Sigmoid colon (tissue), 7 donors: ENCODE results near the gene HCFC2. TPM values are rescaled to one million over a fixed set of nuclear protein-coding genes. Genes with fewer than 3 reads are reported as not detected.

Experiments used
- DNase-seq: peaks from one replicate; pipeline ENCODE4 v3.0.0-alpha.2; 2019
- H3K27ac ChIP-seq, 4 donors: fragments of 200-600 bp; sonication (generic); one replicate each; pipeline ENCODE4 v1.5.1; 2016 to 2019; ENCODE audit warnings: mild to moderate bottlenecking in 1 of 4
- H3K27me3 ChIP-seq, 3 donors: fragments of 200-600 bp; sonication (generic); one replicate each; pipeline ENCODE4 v1.5.1; 2019; ENCODE audit warnings: mild to moderate bottlenecking in 1 of 3
- H3K36me3 ChIP-seq, 4 donors: fragments of 200-600 bp; sonication (generic); one replicate each; pipeline ENCODE4 v1.5.1; 2016 to 2019
- H3K4me1 ChIP-seq, 4 donors: fragments of 200-600 bp; sonication (generic); one replicate each; pipeline ENCODE4 v1.5.1; 2017 to 2019
- H3K4me3 ChIP-seq, 4 donors: fragments of 200-600 bp; sonication (generic); one replicate each; pipeline ENCODE4 v1.5.1; 2017 to 2019; ENCODE audit warnings: mild to moderate bottlenecking in 2 of 4, moderate library complexity in 1 of 4
- H3K9me3 ChIP-seq, 4 donors: fragments of 200-600 bp in 3 of 4; sonication (generic) in 3 of 4; one replicate each; pipeline versions ENCODE4 v1.5.1 to v1.6.1; 2013 to 2019
- CTCF ChIP-seq, 4 experiments: fragments of 450-650 bp in 3 of 4; fragments of 200-600 bp in 1 of 4; IDR thresholded peaks; one replicate each; pipeline ENCODE4 v1.5.1; 2016 to 2019; ENCODE audit warnings: antibody characterized with exemption in 4 of 4, mild to moderate bottlenecking in 3 of 4, moderate library complexity in 2 of 4
- EP300 ChIP-seq, 4 donors: sonication (generic); formaldehyde crosslinking; IDR thresholded peaks; one replicate each; pipeline ENCODE4 v1.6.1; 2017; ENCODE audit warnings: antibody characterized with exemption in 4 of 4
- POLR2A ChIP-seq, 2 donors: fragments of 450-650 bp; IDR thresholded peaks; one replicate each; pipeline ENCODE4 v1.6.1; 2016; ENCODE audit warnings: antibody characterized with exemption in 2 of 2, mild to moderate bottlenecking in 2 of 2, moderate library complexity in 2 of 2
- POLR2AphosphoS5 ChIP-seq, 4 donors: sonication (generic); formaldehyde crosslinking; IDR thresholded peaks; one replicate each; pipeline ENCODE4 v1.6.1; 2017; ENCODE audit warnings: antibody characterized with exemption in 4 of 4
- WGBS, 2 donors: extraction: QIAGEN DNeasy Blood & Tissue Kit; methylation state at CpG; one replicate each; pipeline ENCODE4 v1.1.7; 2013; 5-methylcytosine and 5-hydroxymethylcytosine counted together
- intact Hi-C: fragments of 100-400 bp; cut with DNase I; formaldehyde crosslinking; loops from one replicate; pipeline ENCODE4 v1.15.1; 2023
- polyA plus RNA-seq, 3 donors: library from polyadenylated mRNA; stranded (reverse); fragments of 200-250 nt; gene quantifications; one replicate each; pipeline ENCODE4 v1.2.3, GENCODE V29; 2013
- total RNA-seq, 4 donors: library from RNA; depleted of rRNA; stranded (reverse); fragments of >200 nt; gene quantifications; one replicate each; pipeline ENCODE4 v1.1.0, GENCODE V29; 2016
- donor health status: healthy with polysubstance abuse.
- donor health status: Bipolar disorder and iron deficiency.
- donor health status: healthy.

The HCFC2 gene
- total and polyA plus RNA-seq, 7 donors: 4.9 to 53.6 (median 35.7) TPM

DNA sequence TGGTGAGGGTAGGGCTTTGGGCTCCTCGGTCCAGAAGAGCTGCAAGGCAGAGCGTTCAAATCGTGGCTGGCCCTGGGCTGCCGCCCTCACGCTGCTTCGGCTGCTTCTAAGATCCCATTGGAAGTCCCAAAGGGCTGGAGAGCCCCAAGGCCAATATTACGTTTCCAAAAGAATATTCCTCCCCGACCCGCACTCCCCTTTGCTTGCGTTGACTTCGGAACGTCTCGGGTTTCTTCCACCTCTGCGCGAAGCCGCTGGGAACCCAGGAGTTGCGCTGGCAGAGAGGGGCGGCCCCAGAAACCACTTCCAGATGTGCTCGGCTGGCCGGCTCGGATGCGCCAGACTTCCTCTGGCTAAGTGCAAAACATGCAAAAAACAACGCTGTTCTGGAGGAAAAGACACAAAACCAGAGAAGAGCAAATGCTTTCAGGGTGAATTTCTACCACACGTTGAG is 14.4 kb upstream of the HCFC2 start, which contains the start of gene GLT8D2:
GLT8D2 (minus strand) TSS at position 285 of the 454 bp plus-strand sequence. CDS start 30,539 bp downstream, outside the sequence.
- Histone ChIP-seq H3K4me3 (peak within 1 kb of the TSS; percentile 31 to 55 (median 54)), H3K4me1 (peaks cover 0 to 52% (median 45%) of the 10 kb centered on the region in 4 donors), H3K27ac (peak within 1 kb of the TSS; percentile 80 to 86 (median 83)), H3K36me3 (no peaks in the 10 kb centered on the region), H3K9me3 (no peaks in the 10 kb centered on the region), H3K27me3 (no peaks in the 10 kb centered on the region)
- TF ChIP-seq CTCF (IDR thresholded peaks at IDR 0.05): no peak
- TF ChIP-seq POLR2AphosphoS5 (IDR thresholded peaks at IDR 0.05): peak in 1 of 4 donors; percentile 27
- peak; percentile 88 for DNase-seq
- intact Hi-C loops: loop anchor here (5.0 kb wide), 1 partner anchor 83 kb away; the partner anchor contains the start of gene TDG
- WGBS, 2 donors: 1 to 3% methylated on average over 24 of the region's 24 CpGs

- intact Hi-C loops: no loop called here
- H3K4me3 ChIP-seq: peak overlapping the region; percentile 31 to 55 (median 54)
- no peaks in the 10 kb centered on the region for H3K36me3 ChIP-seq
- H3K27ac ChIP-seq: peak overlapping the region; percentile 80 to 86 (median 83)
- WGBS, 2 donors: 51 to 54% methylated on average over 3 of the region's 3 CpGs
- H3K4me1 ChIP-seq: peaks cover 0 to 52% (median 44%) of the 10 kb centered on the region in 4 donors
- no peaks in the 10 kb centered on the region for H3K9me3 ChIP-seq
- TF ChIP-seq CTCF (IDR thresholded peaks at IDR 0.05) (no peak), POLR2A (IDR thresholded peaks at IDR 0.05) (no peak)
- DNase-seq: no peak
- H3K27me3 ChIP-seq: no peaks in the 10 kb centered on the region
Measured at GRCh38 chr12:104050436-104050835, 13.9 kb upstream of the HCFC2 start.

GRCh38 chr12:104054681-104055346 is 9.5 kb upstream of the HCFC2 start:
- no peaks in the 10 kb centered on the region for H3K36me3 ChIP-seq
- H3K9me3 ChIP-seq: no peaks in the 10 kb centered on the region
- H3K4me3 ChIP-seq: no peak overlapping the region
- TF ChIP-seq POLR2A (IDR thresholded peaks at IDR 0.05) (no peak), POLR2AphosphoS5 (IDR thresholded peaks at IDR 0.05) (no peak), CTCF (IDR thresholded peaks at IDR 0.05) (no peak), EP300 (IDR thresholded peaks at IDR 0.05) (no peak)
- no peaks in the 10 kb centered on the region for H3K27me3 ChIP-seq
- no peak for DNase-seq
- peaks cover 0 to 43% (median 32%) of the 10 kb centered on the region in 4 donors for H3K4me1 ChIP-seq
- intact Hi-C loops: no loop called here
- H3K27ac ChIP-seq: peak overlapping the region in 3 of 4 donors; percentile 59 to 71 (median 70)
- WGBS, 2 donors: 76 to 90% methylated on average over 4 of the region's 4 CpGs

DNA sequence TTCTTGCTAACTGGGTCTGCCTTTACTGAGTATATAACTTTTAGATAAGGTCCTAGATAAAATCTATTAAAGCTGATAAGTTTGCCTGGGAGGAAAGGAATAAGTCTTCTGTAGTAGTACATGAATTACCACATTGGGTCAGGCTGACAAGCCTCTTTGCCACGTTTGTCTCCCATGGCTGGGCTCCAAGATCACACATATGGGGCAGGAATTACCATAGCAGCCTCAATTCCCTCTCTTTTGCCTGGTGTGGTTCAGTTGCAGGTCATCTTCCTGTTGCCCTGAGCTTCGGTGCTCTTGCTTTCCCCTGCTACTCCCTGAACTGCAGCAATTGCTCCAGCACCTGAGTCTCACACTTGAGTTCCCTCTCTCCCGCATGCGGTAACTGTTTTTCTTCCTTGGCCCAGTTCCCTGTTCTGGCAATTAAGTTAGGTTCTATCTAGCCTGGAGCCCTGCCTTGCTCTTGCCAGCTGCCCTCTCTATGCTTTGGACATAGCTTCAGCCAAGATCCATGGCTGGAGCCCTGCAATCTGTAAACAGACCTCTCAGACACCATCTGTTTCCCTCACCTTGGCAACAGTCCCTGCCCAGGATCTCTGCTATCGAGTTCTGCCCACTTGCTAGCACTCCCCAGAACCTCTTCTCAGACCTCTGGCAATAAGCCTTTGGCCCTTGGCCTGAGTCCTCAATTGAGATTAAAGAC is 8.5 kb upstream of the HCFC2 start:
- Histone ChIP-seq H3K27ac (peak overlapping the region; percentile 42 to 71 (median 64)), H3K4me3 (no peak overlapping the region), H3K9me3 (no peaks in the 10 kb centered on the region), H3K4me1 (peaks cover 0 to 37% (median 25%) of the 10 kb centered on the region in 4 donors), H3K36me3 (no peaks in the 10 kb centered on the region), H3K27me3 (no peaks in the 10 kb centered on the region)
- TF ChIP-seq POLR2A (IDR thresholded peaks at IDR 0.05): no peak
- TF ChIP-seq POLR2AphosphoS5 (IDR thresholded peaks at IDR 0.05): peak; percentile 16 to 65 (median 34)
- intact Hi-C loops: loop anchor here (2.0 kb wide), 1 partner anchor 53 kb away; no protein-coding TSS in a partner anchor
- peak; percentile 92 for DNase-seq
- WGBS, 2 donors: 8 to 47% methylated on average over 5 of the region's 5 CpGs

GRCh38 chr12:104056419-104056972 is 7.8 kb upstream of the HCFC2 start:
- Histone ChIP-seq H3K9me3 (no peaks in the 10 kb centered on the region), H3K36me3 (no peaks in the 10 kb centered on the region), H3K4me3 (no peak overlapping the region), H3K27ac (peak overlapping the region; percentile 42 to 71 (median 64)), H3K4me1 (peaks cover 0 to 36% (median 22%) of the 10 kb centered on the region in 4 donors), H3K27me3 (no peaks in the 10 kb centered on the region)
- DNase-seq: no peak
- intact Hi-C loops: loop anchor here (2.0 kb wide), 1 partner anchor 52 kb away; no protein-coding TSS in a partner anchor
- WGBS, 2 donors: 31 to 71% methylated on average over 4 of the region's 4 CpGs
- TF ChIP-seq CTCF (IDR thresholded peaks at IDR 0.05) (no peak), EP300 (IDR thresholded peaks at IDR 0.05) (no peak), POLR2A (IDR thresholded peaks at IDR 0.05) (no peak), POLR2AphosphoS5 (IDR thresholded peaks at IDR 0.05) (no peak)
